HG03045 (cell line): Measurements from ENCODE around the gene RASA3.
"Not testable (repeated sequence)": the region's sequence is repeated elsewhere in the genome, so short reads cannot be mapped to it uniquely, and the experiment has no call there.

Experiments used
- ATAC-seq: cut with Tn5 transposase; IDR thresholded peaks from one replicate; pipeline ENCODE4 v1.9.1; 2021; ENCODE audit warnings: mild to moderate bottlenecking, moderate library complexity; ENCODE audit not compliant: unreplicated experiment

The RASA3 gene

DNA sequence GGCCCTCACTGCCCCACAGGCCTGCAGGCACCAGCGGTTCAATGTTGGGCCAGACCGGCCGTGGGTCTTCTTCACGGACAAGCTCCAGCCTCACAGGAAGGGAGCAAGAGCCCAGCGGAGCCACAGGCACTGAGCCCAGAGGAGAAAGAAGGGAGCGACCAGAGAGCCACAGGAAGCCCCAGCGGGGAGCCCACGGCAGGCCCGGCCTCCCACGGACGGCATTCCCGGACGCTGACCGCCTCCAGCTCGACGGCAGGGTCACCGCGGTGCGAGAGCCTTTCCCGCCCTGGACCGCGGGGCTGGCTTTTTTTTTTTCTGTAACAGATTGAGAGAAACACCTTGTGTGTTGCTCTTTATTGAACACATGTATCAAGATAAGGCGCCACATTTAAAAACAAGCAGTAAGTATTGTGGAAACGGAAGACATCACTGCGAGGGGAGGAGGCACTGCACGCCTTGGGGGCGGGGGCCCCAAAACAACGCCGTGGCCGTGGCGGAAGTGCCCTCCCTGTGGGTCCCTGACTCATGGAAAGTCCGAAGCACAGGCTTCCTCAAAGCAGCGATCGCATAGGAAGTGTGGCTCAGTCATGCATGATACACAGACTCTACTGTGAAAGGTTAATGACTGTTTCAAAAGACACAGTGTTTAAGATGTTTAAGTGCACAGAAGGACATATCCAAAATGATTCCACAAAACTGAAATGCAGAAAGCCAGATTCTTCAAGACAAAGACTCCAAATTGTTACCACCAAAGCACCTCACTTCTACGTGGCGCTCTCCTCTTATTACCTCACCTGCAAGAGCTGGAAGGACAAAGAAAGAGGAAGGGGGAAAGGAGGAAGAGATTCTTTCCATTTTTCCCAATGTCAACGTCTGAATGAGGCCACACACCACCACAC is 3.5 kb downstream of the RASA3 start:
- peak; percentile 53 for ATAC-seq

DNA sequence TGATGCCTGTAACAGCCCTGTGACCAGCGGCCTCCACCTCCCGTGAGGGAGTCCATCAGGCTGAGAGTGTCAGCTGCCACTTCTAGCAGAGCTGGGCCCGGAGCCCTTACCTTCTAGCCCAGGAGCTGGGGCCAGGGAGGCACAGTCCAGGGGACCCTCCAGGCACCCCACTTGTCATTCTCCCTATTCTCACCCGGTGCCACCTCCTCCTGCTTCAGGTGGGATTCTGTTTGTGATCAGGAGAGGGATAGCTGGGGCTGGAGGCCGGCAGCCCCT is 4.1 kb downstream of the RASA3 start:
- no peak for ATAC-seq

DNA sequence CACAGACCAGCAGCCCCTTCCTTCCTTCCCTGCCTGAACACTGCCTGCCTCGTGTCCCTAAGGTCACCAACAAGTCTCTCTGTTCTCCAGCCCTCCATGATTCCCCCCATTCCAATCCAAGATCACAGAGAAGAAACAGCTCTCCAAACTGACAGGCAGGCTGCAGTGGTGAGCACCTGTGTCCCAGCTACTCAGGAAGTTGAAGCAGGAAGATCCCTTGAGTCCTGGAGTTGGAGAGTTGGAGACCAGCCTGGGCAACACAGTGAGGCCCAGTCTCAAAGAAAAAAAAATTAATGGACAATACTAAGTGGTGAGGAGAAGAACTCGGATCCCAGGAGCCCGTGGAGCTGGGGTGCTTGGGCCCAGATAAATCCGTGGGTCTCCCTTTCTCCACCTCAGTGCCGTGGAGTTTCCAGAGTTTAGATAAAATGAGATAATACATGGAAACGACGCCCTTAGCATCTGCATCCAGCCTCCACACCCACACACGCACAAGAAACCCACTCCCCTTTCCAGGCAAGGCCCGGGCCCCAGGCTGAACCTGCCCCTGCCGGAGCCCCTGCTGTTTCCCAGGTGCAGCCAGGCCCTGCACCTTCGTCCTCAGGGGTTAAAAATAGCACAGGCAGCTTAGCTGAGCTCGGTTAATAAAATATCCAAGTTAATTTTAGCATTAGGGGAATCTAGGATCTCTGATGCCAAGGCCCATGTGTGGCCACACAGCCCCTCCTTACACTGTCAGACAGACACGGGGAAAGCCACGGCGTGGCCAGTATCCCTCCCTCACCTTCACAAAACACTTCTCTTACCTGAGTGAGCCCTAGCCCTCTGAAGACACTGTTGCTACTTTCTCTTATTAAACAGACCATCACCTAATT is 4.7 kb downstream of the RASA3 start:
- ATAC-seq: no peak

DNA sequence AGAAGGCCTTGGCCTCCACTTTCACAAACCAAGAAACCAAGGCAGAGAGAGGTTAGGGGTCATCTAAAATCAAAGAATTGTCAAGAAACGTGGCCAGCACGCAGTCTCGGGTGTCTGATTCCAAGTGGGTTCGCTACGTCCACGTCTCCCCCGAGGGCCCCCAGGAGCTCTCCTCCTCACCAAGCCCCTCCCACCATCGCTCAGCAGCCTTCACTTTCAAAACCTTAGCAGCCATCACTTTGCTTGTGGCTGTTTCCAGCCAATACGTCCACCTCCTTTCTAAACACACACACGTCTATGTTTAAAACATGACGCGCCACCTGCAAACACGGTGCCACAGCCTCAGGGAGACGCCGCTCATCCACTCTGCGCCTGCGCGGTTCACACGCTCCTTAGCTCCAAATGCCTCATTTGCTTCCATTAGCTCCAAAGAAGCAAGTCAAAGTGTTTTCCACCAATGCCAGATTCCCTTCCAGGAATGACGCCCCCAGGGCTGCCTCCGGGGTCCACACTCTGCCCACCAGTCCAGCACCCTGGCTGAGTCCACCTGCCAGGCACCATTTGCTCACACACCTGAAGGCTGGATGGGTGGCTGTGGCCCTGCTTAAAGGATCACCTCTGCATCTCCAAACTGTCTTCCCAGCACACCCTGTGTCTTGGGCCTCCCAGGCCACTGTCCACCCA is 5.5 kb downstream of the RASA3 start:
- ATAC-seq: no peak

DNA sequence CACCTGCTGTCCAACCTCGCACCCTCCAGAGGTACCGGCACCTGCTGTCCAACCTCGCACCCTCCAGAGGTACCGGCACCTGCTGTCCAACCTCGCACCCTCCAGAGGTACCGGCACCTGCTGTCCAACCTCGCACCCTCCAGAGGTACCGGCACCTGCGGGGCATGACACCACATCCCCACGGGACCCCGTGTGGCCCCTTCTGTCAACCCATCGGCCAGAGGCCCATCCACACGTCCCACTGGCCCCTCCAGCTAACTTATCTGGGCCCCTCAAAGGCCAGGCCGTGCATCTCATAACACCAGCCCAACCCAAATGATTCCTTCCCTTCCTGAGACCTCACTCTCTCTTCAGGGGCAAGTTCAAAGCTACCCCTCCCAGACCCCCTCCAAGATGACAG is 6.3 kb downstream of the RASA3 start:
- ATAC-seq: not testable (repeated sequence)

DNA sequence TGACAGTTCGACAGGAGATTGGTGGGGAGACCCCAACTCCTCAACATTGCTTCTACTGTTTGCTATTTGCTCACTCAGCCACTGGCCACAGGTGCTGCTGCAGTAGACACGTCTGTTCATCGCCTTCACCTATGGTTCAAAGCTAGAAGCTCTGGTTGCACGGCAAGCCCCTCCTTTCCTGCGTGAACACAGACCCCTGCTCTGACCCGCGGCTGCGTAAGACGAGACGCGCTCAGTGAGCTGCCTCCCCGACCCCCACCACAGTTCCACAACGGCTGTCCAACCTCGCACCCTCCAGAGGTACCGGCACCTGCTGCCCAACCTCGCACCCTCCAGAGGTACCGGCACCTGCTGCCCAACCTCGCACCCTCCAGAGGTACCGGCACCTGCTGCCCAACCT is 6.8 kb downstream of the RASA3 start:
- no peak for ATAC-seq

DNA sequence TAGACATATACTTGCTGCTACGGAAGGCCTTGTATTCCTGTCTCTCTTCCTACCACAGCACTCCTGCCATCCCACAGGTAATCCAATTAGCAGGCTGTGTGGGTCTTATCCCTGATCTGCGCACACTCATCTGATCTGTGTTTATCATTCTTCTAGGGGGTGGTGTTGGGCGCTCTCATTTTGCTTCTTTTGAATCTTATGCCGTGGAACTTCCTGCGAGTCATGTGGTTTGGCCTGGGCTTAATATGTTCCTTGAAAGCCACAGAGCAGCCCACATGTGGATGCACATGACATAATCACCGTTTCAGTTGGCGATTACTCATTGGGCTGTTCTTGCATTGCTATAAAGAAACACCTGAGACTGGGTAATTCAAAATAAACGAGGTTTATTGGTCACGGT is 7.5 kb downstream of the RASA3 start:
- ATAC-seq: no peak

DNA sequence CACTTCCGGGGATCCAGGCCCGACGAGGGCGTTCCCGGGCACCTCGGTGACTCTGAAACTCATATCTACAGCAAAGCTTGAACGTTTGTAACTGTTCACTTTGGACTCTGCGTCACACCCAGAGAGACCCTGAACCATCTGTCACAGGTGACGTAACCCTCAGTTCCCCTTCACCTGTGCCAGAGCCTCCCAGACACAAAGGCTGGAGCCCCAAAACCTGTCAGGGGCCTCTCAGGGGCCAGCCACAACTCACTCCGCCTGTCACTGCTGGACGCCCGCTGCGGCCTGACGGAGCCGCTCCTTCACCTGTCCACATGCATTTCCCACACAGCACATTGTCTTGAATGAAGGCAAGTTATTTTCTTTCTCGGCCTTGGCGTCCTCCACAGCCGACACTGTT is 8.0 kb downstream of the RASA3 start:
- no peak for ATAC-seq

DNA sequence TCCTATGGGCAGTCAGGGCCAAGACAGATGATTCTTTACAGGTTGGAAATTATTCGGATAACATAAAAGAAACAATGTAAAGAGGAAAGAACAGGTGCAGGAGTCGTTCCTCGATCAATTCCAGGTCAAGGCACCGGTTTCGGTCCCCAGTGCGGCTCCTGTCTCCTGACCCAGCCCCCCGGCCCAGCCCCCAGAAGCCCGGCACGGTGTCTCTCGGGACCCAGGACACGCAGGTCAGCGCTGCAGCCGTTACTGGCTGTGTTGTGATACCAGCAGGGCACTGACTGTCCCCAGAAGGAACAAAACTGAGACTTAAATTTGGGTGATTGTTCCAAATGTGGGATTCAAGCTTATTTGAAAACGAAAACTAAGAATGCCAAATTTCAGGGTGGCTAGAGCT is 8.5 kb downstream of the RASA3 start:
- no peak for ATAC-seq

DNA sequence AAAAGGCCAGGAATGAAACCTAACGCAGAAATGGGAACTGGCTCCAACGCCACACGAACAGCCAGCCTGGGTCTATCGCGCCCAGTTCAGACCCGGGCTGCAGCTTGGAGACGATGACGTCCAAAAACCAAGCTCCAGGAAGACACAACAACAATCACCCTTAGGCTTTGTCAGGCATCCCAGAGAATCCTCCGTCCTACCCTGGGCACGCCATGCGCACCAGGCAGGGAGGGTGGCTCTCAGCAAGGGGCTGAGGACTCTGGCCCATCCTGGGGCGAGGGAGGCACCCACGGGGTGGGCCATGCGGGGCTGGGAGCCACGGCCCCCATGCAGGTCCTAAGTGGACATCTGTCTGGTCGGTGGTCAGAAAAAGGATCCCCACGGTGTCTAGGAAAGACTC is 9.0 kb downstream of the RASA3 start:
- no peak for ATAC-seq

DNA sequence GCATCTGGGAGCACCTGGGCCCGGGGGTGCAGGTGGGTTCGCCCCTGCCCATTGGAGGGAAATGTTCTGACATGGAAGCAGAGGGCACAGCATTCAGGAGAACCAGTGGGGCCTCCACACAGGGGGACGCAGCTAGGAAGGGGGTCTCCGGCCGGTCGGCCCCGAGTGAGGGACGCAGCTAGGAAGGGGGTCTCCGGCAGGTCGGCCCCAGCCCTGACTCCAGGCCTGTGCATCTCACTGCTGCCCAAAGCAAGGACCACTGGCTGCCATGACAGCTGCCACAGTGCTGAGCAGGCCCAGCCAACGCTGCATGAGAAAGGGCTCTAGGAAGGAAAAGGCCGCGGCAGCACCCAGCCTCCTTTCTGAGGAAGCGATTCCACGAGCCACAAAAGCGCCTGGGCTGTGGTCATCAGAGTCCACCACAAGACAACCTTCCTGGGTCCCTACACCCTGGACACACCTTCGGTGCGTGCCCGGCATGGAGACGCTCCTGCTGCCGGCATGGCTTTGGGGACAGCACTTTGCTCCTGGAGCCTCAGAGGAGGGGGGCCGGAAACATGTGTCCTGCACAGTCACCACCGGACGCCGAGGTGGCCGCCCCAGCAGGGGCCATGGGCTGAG is 9.7 kb downstream of the RASA3 start:
- no peak for ATAC-seq

DNA sequence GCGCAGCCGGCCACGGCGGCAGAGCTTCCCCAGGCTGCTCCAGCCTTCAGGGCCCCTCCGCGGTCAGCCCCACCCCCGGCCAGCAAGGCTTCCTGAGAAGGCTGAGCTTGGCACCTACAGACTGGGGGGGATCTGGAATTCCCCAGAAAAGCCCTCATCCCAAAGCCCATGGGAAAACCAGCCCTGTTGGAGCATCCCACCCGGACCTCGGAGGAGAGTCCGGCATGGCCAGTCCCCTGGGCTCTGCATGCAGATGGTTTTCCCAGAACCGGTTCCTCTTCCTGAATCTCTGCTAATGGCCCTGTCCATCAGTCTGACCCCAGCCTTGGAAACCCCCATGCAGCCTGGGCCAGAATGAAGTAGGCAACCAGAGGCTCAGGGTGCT is 10.3 kb downstream of the RASA3 start:
- ATAC-seq: no peak

DNA sequence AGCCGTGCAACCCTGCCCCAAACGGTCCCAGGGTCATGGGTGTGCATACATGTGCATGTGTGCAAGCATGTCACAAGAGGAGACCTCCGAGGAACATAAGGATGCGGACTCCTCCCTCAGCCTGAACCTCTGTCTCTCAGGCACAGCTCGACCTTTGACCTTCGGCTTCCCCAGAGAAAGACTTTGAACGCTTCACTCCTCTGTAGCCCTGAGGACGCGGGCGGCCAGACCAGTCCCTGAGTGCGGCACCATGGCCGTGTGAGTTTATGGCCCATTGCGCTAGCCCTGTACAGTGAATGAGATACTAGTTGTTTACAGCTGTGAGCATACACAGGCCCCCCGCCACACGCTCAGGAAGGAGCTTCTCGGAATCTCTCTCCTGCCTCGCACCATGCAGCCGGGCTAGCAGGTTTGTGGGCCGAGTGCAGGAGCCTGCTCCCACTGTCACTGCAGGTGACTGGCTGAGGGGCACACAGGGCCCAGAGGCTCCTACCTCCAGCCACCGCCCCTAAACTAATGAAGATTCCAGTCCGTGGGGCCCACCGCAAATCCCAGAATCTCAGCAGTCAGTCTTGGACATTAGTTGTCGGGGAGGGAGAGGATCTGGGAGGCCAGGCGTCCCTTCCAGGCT is 10.8 kb downstream of the RASA3 start:
- ATAC-seq: no peak

DNA sequence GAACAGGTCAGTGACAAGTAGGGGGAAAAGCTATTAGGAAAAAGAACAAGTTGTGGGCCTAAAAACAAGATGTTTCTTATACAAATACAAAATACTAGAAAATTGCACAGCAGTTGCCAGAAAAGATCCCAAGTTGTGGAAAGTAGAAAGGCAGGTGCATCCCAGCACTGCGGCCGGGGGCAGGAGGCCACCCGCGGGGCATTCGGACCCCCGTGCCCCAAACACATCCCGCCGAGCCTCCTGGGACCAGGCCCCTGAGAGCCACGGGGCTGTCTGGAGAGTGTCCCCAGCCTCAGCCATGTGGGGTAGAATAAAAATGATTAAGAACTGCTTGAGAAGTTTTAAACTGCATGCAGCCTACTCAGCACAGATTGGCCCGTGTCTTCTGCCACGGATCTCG is 11.4 kb downstream of the RASA3 start:
- ATAC-seq: no peak

DNA sequence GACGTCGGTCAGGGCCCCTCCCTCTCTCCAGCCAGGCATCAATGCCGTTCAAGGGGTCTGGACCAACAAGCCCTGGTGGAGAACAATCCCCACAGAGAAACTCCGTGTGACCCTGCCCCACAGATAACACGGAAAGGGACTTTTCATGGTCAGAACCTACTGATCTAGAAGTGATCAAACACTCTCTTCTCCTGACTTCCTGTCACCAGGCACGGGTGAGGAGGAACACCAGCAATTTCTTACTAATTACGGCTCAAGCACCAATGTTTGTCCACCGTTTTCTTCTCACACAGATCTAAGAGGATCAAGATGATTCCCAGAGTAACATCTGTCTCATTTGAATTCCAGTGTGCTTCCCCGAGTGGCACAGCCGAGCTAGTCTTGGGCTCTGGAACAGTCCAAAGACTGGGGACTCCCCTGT is 11.8 kb downstream of the RASA3 start:
- no peak for ATAC-seq

DNA sequence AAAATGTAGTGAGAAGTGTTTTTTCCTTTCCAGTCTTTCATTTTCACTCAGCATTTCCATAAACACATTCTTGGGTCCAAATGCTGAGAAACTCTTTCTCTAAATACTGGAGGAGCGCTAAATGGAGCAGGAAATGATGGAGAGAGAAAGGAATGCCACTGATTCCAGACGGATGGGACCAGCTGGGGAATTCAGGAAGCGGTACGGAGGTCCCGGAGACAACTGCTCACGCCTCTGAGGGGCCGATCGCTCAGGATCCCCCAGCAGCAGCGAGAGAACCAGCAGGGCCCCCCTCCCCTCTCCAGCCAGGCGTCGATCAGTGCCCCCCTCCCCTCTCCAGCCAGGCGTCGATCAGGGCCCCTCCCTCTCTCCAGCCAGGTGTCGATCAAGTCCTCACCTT is 13.2 kb downstream of the RASA3 start:
- no peak for ATAC-seq

DNA sequence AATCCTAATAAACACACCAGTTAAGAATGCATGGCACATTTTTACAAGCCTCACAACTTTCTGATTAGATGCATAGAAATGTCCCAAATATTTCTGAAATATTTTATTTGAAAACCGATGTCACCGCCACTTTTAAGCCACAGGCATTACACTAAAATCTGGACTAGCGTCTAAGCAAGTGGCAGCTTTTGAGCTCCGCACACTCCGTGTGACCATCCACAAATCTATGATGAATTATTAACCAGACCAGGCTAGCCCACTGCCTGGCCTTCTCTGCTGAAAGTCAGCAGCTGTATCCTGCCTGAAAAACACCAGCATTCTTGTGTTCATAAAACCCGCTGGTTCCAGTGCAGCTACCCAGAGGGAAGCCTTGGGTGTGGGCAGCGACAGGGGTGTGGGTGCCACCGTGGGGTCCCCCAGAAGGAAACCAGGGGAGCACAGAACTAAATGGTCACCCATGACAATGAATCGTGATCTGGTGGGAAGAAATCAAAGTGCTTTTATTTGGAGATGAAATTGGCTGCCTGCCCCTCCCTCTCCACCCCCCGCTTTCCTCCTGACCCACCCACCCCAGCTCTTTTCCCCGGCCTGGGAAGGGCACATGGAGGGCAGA is 13.8 kb downstream of the RASA3 start:
- no peak for ATAC-seq

DNA sequence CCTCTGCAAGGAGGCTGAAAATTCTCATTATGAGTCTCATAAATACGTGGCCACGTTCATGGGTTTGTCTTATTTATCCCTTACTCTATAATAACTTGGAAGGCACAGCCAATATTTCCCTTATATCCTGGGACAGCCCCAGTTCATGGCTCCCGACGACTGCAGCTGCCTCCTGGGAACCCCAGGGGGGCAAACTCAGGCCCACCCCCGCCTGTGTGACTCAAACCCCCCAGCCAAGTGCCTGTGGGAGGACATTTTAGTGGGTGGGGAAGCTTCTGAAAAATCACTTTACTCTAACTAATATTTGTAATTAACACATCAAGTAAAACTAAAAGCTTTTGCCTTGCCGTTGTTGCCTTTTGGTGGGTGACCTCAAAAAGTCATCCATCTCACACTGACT is 14.3 kb downstream of the RASA3 start:
- no peak for ATAC-seq

DNA sequence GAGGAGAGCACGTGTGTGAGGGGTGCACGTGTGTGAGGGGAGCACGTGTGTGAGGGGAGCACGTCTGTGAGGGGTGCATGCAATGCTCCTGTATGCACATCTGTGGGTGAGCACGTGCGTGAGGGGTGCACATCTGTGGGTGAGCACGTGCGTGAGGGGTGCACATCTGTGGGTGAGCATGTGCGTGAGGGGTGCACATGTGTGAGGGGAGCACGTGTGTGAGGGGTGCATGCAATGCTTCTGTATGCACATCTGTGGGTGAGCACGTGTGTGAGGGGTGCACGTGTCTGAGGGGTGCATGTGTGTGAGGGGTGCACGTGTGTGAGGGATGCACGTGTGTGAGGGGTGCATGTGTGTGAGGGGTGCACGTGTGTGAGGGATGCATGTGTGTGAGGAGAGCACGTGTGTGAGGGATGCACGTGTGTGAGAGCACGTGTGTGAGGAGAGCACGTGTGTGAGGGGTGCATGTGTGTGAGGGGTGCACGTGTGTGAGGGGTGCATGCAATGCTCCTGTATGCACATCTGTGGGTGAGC is 15.0 kb downstream of the RASA3 start:
- ATAC-seq: not testable (repeated sequence)

DNA sequence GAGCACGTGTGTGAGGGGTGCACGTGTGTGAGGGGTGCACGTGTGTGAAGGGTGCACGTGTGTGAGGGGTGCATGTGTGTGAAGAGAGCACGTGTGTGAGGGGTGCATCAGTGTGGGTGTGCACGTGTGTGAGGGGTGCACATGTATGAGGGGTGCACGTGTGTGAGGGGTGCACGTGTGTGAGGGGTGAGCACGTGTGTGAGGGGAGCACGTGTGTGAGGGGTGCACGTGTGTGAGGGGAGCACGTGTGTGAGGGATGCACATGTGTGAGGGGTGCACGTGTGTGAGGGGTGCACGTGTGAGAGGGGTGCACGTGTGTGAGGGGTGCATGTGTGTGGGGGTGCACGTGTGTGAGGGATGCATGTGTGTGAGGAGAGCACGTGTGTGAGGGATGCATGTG is 15.7 kb downstream of the RASA3 start:
- no peak for ATAC-seq
